Activated naive CD4-positive, alpha-beta T cell treated with anti-CD3 and anti-CD28 coated beads, Interleukin-2, amount 50 U/mL, for 16 hours (primary cell): Measurements from ENCODE around the gene GNPTG.
"Not testable (repeated sequence)": the region's sequence is repeated elsewhere in the genome, so short reads cannot be mapped to it uniquely, and the experiment has no call there.

ENCODE experiments used
- DNase-seq: peaks from one replicate; pipeline ENCODE4 v3.0.0-alpha.2; 2020

GNPTG gene

DNA sequence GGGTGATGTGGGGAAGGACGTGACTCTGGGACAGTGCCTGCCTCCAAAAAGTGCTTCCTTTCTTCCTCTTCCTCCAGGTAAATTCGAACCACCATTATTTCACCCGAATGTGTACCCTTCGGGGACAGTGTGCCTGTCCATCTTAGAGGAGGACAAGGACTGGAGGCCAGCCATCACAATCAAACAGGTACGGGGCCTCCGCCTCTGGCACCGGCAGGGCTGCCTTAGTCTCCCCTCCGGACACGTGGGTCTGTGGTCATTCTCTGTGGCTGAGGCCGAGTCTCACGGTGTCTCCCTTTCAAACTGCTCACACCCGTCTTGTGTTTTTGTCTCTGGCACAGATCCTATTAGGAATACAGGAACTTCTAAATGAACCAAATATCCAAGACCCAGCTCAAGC lies 31.6 kb upstream of the GNPTG start:
- no peak for DNase-seq

DNA sequence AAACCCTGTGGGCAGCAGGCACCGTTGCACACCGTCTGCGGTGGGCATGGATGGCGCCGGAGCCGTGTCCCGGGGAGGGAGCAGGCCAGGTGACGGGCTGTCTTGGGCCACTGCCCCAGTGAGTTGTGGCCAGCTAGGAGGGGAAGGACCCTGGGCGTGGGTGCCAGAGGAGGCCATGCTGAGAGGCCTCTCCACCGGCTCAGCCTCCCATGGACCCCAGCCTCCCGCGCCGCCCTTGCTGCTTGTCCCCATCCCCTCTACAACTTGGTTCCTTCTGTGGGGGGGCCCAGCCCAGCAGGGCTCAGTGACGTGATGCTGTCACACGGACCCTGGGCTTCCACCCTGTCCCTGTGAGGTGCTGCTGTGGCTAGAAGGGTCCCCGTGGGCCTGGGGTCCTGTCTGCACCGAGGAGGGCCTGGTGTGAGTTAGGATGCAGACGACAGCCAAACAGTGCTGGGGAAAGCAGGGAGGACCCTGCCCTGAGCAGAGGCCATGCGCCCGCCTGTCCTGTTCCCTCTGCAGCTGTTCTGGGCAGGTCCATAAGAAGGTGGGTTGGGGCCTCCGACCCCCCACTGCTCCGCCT lies 31.0 kb upstream of the GNPTG start:
- DNase-seq: no peak

GRCh38 chr16:1322407-1322806 lies 29.3 kb upstream of the GNPTG start:
- no peak for DNase-seq

GRCh38 chr16:1323296-1324239 lies 28.2 kb upstream of the GNPTG start:
- DNase-seq: no peak

GRCh38 chr16:1324286-1324826 lies 27.4 kb upstream of the GNPTG start:
- DNase-seq: no peak

GRCh38 chr16:1325261-1325660 lies 26.5 kb upstream of the GNPTG start:
- DNase-seq: no peak

GRCh38 chr16:1325673-1326371 lies 25.9 kb upstream of the GNPTG start:
- no peak for DNase-seq

GRCh38 chr16:1326391-1326790 lies 25.3 kb upstream of the GNPTG start:
- DNase-seq: no peak

GRCh38 chr16:1326946-1327618 lies 24.6 kb upstream of the GNPTG start:
- DNase-seq: no peak

DNA sequence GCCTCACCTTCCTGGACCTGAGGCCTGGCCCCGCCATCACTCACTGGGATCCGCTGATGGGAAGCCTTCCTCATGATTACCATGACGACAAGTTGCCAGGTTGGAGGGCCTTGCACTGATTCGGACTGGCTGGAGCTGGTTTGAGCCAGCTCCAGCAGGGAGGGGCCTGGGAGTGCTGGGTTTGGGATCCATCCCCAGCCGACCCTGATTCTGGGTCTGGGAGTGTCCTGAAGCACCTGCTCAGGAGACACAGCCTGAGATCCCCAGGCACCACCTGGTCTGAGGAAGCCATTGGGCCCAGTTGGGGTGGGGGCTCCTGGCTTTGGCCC lies 24.1 kb upstream of the GNPTG start:
- no peak for DNase-seq

GRCh38 chr16:1328136-1328535 lies 23.6 kb upstream of the GNPTG start:
- DNase-seq: not testable (repeated sequence)

GRCh38 chr16:1328961-1329360 lies 22.8 kb upstream of the GNPTG start:
- DNase-seq: not testable (repeated sequence)

GRCh38 chr16:1330260-1330914 lies 21.3 kb upstream of the GNPTG start:
- DNase-seq: no peak

DNA sequence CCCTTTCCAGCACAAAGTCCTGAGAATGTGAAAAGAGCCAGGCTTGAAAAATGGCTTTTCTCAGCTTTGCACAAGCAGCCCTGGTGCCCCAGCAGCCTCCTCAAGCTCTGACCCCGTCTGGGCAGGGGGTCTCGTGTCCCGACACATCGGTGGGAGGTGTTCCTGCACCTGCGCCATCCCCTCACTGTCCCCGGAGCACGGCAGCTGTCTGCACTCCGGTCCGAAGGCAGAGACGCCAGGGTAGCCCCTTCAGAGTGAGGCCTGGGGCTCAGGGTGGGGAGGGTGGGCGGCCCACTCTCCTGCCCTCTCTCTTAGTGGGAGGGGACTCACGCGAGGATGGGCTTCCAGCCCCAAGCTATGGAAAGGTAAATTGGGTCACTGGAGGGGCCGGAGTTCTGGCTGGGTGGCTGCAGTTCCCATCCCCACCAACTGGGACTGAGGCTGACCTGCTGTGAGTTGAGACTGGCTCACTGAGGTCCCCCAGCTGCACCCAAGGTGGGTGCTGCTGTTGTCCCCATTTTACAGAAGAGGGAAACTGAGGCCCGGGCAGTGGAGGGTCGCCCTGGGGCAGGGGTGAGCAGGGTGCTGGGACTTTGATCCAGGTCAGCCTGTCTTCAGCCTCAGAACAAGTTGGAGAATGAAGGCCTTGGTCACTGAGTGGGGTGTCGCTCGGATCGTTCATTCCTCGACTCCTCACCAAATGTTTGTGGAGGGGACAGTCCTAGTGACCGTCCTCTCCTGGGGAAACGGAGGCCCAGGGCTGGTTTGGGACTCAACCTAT lies 20.6 kb upstream of the GNPTG start:
- no peak for DNase-seq

DNA sequence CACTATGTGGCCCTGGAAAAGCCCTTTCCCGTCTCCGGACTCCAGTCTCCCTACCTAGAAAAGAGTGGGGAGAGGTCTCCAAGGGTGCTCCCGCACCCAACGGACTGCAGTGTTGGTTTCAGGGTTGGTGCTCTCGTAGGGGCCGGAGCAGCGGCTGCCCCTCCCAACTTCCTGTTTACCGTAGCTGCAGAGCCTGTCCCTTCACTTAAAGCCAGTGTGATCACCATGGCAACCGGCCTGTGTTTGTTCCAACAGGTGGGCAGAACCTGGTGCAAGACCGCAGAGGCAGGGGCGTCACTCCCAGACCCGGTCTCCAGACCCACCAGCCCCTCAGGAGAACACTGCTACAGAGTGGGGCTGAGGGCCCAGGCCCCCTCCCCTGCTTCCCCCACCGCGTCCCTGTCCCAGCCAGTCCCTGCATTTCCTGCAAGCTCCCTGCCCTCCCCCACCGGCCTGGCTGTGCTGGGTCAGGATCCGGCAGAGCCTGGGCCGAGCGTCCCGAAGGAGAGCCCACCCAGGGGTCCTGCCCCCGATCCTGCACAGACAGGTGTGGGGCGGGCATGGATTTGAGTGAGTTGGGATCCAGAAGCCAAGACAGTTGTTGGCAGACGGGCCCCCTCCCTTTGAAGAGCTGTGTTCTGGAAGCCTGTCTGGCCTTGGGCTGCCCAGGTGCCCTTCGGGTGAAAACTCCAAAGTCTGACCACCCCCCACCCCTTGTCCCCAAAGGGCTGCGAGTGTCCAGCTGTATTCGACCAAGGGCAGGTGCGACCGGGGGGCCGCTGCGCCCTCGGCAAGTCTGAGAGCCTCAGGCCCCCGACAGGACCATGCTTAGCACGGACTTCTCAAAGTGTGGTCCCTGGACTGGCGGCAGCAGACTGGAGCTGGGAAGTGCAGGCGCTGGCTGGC lies 19.8 kb upstream of the GNPTG start:
- DNase-seq: no peak

DNA sequence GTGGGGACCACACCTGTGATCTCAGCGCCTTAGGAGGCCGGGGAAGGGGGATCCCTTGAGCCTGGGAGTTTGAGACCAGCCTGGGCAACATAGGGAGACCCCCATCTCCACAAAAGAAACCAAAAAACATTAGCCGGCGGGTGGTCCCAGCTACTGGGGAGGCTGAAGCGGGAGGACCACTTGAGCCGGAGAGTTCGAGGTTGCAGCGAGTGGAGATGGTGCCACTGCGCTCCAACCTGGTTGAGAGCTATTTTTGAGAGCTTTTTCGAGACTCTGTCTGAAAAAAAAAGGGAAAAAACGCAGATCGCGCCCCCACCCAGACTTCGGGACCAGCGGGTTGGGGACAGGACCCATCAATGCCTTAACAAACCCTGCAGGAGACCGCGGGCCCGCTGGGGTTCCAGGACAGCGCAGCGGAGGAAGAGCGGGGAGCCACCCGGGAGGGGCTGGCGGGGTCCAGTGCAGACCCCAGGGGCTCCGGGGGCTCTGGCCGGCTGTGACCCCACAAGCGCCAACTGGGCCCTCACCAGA lies 19.0 kb upstream of the GNPTG start:
- no peak for DNase-seq

DNA sequence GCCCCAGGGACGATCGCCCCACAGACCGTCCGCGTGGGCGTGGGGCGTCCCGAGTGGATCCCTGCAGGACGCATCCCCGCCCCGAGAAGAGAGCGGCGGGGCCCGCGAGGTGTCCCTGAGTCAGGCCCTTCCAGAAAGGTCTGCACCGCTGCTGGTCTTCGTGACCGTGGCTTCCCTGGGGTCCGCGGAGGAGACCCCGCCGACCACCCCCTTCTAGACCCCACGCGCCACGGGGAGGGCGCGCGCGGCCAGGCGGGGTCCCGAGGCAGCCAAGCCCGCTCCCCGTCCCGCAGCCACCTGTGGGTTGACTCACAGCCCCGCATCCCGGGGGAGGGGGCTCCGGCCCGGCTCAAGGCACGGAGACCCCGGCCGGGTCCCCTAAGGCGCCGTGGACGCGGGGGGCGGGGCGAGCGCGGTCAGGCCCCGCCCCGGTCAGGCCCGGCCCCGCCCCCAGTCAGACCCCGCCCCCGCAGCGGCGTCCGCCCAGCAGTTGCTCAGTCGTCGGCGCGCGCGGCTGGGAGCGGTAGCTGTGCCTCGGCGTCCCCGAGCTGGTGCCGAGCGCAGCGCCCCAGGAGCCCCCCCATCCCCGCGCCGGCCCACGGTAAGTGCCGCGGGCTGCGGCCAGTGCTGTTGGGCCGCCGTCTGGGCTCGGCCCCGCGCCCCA lies 18.4 kb upstream of the GNPTG start, which contains the start of gene BAIAP3:
TSS of gene BAIAP3 (plus strand) at position 497 of the 664 bp plus-strand sequence. CDS start 4,905 bp downstream, outside the sequence.
- peak; percentile 43 for DNase-seq

DNA sequence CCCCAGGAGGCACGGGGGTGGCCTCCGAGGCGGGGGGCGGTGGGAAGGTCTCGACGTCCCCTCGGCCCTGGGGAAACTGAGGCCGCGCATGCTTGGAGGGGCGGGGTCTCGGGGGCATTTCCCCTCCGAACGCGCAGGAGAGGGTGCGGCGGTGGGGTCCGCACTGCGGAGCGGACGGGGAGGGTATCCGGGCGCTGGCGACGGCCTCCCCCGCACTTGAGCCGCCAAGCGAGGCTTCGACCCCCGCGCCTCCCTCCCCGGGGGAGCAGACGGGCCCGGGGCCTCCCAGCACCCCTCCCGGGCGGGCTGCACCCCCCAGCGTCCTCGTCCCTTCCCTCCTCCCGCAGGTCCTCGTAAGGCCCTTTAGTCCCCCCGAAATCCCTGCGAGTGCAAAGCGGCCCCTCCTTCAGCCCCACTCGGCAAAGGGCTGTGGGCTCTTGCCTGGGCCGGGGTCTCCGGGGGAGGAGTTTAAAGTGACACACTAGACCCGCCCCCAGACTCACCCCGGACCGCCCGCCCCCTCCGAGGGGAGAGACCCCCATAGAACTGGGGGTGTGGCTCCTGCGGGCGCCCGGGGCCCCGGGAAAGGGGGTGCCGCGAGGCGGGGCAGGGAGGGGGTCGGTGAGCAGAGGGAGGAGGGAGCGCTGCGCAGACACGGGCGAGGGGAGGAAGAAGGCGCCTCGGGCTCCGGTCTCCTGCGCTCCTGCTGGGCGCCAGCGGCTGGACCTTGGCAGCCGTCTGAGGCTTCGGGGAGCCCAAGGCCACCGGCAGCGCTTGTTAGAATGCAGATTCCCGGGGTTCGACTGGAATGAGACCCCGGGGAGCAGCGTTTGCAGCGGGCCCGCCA lies 17.7 kb upstream of the GNPTG start:
- no peak for DNase-seq

DNA sequence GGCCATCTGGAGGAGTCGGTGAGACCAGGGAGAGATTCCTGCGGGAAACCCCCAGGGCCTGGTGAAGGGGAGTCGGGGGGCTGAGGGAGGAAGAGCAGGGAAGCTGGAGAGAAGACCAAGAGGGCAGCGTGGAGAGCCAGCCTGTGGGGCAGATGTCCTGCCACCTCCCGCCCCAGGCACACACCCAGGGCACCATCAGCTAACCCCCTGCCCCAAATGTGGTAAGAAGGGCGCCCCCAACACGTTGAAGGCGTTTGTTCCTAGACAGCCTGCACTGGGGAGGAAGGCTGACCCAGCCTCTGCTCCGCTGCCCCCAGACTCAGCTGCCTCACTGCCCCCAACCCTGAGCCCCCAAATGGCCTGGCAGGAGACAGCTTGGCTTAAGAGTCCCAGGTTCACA lies 17.0 kb upstream of the GNPTG start:
- DNase-seq: no peak
